Glomerular visceral epithelial cell (primary cell): ENCODE measurements around the gene MIPOL1.
"Not testable (repeated sequence)": the region's sequence is repeated elsewhere in the genome, so short reads cannot be mapped to it uniquely, and the experiment has no call there.

Source experiments
- DNase-seq: peaks from one replicate; pipeline ENCODE4 v3.0.0-alpha.2; 2016; ENCODE audit errors: extremely low spot score

The MIPOL1 gene

DNA sequence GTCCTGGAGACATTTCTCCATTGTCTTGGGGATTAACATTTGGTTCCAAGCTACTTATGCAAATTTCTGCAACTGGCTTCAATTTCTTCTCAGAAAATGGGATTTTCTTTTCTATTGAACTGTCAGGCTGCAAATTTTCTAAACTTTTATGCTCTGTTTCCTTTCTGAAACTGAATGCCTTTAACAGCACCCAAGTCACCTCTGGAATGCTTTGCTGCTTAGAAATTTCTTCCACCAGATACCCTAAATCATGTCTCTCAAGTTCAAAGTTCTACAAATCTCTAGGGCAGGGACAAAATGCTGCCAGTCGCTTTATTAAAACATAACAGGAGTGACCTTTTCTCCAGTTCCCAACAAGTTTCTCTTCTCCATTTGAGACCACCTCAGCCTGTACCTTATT is 264.7 kb downstream of the MIPOL1 start:
- not testable (repeated sequence) for DNase-seq

DNA sequence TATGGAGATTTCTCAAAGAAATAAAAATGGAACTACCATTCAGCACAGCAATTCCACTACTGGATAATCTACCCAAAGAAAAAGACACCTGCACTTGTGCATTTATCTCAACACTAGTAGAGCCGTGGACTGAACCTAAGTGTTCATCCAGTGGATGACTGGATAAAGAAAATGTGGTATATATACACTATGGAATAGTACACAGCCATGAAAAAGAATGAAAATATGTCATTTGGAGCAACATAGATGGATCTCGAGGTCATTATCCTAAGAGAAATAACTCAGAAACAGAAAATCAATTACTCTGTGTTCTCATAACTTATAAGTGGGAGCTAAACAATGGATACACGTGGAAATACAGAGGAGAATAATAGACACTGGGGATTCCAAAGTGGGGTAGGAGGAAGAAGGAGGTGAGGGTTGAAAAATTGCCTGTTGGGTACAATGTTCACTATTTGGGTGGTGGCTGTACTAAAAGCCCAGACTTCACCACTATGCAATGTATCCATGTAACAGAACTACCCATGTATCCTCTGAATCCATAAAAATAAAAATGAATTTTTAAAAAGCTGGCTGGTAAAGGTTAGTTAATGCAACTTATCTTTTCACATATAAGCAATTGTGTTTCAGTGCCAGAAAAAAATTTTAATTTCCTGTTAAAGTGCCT is 266.6 kb downstream of the MIPOL1 start:
- no peak for DNase-seq

DNA sequence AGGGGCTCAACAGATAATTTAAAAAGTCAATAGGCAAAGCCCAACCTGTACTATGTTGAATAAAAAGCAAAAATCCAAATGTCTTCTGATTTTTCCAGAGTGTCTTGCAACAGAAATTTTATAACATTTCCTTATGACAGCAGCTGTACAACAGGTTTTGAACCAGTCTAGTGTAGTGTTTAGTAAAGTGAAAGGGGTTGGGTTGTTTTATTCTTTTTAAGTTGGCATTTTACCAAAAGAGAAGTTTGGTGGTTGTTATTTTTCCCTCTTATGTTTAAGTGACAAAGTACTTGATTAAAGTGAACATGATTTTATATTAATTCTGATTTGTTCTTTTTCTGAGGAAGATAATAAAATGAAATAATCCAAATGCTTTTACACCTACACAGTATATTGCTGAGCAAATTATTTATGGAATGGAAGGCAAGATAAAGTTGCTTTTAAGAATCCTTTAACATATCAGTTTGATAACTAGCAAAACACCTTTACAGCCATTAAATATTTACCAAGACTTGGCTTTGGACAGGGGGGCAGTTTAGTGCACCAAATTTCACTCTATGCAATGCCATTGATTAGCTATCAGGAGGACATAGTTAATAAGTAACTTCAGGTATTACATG is 268.4 kb downstream of the MIPOL1 start:
- no peak for DNase-seq

DNA sequence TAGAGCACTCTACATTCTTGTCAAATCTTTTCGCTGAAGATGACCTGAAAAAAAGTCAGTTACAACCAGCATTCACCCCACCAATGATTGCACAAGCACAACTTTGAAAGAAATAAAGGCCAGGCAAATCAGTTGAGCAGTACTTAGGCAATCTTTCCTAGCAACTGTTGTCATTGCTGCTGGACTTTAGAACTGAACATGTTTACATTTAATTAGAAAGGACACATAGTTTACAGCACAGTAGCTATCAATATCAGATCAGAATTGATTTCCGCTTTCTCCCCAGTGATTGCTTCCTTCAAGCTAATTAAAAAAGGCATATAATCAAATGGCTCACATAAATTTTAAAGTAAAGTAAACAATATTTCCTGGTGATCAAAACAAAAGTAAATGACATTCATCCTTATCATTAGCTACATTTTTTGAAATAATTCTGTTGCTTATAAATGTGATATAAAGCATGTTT is 268.9 kb downstream of the MIPOL1 start:
- DNase-seq = no peak

DNA sequence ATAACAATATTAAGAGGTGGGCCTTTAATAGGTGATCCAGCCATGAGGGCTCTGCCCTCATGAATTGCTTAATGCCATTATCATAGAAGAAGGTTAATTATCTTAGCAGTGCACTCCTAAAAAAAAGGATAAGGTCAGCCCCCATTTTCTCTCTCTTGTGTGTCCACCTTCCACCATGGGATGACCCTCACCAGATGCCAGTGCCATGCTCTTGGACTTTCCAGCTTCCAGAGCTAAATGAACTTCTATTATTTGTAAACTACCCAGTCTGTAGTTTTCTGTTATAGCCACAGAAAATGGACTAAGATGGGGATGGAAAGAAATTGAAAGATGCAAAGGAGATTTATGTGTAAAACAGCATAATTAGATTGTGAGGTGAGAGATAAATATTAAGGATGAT is 271.9 kb downstream of the MIPOL1 start:
- no peak for DNase-seq

DNA sequence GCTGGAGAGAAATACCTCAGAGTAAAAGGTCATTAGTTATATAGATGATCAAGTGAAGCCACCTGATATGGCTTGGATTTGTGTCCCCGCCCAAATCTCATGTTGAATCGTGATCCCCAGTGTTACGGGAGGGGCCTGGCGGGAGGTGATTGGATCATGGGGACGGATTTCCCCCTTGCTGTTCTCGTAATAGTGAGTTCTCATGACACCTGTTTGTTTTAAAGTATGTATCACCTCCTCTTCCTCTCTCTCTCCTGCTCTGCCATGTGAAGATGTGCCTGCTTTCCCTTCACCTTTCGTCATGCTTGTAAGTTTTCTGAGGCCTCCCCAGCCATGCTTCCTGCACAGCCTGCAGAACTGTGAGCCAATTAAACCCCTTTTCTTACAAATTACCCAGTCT is 272.5 kb downstream of the MIPOL1 start:
- DNase-seq = no peak

DNA sequence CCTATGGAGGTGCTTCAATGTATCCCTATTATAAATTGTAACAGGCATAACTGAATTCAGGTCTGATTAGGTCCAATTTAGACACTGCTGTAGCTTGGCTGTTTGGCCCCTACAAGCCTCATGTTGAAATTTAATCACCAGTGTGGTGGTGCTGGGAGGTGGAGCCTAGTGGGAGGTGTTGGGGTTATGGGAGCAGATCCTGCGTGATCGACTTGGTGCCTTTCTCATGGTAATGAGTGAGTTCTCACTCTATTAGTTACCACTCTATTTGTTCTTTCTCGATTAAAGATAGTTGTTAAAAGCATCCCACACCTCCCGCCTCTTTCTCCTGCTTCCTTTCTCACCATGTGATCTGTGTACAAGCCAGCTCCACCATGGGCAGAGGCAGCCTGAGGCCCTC is 275.2 kb downstream of the MIPOL1 start:
- DNase-seq = no peak

DNA sequence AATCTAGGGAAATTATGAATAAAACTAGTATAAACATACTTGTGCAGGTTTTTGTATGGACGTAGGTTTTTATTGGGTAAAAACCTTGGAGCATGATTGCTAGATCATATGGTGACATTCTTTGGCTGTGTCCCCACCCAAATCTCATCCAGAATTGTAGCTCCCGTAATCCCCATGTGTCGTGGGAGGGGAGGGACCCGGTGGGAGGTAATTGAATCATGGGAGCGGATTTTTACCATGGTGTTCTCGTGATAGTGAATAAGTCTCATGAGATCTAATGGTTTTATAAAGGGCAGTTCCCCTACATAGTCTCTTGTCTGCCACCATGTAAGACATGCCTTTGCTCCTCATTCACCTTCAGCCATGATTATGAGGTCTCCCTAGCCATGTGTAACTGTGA is 276.5 kb downstream of the MIPOL1 start:
- DNase-seq = no peak

DNA sequence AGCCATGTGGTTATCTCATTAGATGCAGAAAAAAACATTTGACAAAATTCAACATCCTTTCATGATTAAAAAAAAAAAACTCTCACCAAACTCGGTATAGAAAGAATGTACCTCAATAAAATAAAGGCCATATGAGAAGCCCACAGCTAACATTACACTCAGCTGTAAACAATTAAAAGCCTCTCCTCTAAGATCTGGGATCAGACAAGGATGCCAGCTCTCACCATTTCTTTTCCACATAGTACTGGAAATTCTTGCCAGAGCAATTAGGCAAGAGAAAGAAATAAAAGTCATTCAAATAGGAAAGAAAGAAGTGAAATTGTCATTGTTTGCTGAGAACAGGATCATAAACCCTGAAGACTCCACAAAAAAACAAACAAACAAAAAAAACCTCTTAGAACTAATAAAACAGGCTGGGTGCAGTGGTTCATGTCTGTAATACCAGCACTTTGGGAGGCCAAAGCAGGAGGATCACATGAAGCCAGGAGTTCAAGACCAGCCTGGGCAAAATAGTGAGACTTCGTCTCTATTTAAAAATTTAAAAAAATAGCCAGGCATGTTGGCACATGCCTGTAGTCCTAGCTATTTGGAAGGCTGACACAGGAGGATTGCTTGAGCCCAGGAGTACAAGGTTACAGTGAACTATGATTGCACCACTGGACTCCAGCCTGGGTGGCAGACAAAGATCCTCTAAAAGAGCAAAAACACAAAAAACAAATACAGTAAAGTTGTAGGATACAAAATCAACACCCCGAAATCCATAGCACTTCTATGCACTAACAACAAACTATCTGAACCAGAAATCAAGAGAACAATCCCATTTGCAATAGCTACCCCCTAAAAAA is 282.9 kb downstream of the MIPOL1 start:
- no peak for DNase-seq

DNA sequence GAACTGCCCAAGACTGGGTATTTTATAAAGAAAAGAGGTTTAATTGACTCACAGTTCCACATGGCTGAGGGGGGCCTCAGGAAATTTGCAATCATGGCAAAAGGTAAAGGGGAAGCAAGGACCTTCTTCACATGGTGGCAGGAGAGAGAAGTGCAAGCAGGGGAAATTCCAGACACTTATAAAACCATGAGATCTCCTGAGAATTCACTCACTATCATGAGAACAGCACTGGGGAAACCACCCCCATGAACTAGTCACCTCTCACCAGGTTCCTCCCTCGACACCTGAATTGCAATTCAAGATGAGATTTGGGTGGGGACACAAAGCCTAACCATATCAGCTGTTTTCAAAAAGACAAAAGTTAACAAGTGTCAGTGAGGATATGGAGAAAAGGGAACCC is 284.7 kb downstream of the MIPOL1 start:
- no peak for DNase-seq

DNA sequence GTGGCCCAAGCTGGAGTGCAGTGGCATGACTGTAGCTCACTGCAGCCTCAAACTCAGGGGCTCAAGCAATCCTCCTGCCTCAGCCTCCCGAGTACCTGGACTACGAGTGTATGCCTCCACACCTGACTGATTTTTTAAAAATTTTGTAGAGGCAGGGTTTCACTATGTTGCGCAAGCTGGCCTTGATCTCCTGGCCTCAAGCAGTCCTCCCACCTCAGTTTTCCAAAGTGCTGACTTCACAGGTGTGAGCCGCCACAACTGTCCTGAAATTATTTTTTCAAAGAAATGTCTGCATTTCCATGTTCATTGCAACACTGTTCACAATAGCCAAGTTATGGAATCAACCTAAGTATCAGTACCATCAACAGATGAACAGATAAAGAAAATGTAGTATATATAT is 285.9 kb downstream of the MIPOL1 start:
- DNase-seq = no peak

DNA sequence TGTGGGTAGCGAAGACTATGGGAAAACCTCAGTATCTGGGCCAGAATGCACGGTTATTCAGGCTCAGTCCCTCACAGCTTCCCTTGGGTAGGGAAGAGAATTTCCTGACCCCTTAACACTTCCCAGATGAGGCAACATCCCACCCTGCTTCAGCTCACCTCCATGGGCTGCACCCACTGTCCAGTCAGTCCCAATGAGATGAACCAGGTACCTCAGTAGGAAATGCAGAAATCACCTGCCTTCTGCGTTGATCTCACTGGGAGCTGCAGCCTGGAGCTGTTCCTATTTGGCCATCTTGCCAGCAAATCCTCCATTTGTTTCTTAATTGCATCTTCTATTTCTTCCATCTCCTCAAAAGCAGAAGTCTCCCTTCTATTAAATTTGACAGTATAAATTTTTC is 292.9 kb downstream of the MIPOL1 start:
- DNase-seq = no peak

DNA sequence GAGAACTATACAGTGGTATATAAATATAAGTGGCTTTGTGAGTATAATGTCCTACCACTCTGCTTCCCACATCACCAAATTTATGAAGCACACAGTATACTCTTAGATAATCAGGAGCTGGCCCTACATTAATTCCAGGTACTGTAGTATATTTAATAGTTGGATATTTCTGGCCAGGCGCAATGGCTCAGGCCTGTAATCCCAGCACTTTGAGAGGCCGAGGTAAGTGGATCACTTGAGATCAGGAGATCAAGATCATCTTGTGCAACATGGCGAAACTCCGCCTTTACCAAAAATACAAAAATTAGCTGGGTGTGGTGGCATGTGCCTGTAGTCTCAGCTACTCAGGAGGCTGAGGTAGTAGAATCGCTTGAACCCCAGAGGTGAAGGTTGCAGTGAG is 293.3 kb downstream of the MIPOL1 start:
- DNase-seq = no peak

DNA sequence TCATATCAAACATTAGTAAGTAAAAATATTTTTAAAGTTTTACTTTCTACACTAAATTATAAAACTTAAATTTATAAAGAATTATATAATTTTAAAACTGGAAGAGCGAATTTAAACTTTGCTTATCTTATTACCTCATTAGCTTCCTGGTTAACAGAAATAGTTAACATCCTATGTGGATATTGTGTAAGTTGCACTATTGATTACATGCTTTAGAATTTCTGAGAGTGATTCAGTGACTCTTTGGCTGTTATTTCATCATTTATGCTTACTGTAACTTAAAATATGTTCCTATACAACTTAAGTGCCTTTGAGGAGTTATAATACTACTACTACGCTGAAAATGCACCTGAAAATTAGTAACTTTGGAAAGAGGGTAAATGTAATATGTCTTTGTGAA is 295.9 kb downstream of the MIPOL1 start:
- no peak for DNase-seq

DNA sequence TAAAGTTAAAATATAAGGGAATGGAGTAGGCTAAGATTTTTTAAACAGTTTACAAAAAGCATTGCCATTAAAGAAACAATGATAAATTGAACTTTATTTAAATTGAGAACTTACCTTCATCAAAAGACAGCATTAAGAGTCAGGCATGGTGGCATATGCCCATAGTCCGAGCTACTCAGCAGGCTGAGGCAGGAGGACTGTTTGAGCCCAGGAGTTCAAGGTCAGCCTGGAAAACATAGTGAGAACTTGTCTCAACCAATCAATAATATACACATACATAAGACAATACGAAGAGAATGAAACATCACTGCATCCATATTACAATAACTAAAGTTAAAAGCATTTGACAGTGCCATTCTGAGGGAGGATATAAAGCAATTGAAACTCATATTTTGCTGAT is 299.7 kb downstream of the MIPOL1 start:
- no peak for DNase-seq

DNA sequence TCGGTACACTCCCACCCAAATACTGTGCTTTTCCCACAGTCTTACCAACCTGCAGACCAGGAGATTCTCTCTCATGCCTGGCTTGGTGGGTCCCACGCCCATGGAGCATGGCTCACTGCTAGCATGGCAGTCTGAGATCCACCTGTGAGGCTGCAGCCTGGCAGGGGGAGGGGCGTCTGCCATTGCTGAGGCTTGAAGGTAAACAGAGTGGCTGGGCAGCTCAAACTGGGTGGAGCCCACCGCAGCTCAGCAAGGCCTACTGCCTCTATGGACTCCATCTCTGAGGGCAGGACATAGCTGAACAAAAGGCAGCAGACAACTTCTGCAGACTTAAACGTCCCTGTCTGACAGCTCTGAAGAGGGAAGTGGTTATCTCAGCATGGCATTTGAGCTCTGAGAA is 304.1 kb downstream of the MIPOL1 start:
- DNase-seq = no peak

DNA sequence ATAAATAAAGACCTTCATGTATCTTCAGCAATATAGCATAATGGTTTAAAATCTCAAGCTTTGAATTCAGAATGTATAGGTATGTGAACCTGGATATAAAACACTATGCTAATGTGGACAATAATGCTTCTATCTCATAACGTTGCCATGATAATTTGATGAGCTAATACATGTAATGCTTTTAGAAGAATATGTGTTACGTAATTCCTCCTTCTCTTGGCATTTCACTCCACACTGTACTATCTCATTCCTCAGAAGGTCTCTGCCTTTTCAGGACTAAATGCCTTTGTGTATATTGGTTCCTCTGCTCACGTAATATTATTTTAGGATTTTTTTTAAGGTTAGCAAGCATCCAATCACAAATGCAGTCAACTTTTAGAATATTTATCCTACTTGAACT is 310.8 kb downstream of the MIPOL1 start:
- DNase-seq = no peak

DNA sequence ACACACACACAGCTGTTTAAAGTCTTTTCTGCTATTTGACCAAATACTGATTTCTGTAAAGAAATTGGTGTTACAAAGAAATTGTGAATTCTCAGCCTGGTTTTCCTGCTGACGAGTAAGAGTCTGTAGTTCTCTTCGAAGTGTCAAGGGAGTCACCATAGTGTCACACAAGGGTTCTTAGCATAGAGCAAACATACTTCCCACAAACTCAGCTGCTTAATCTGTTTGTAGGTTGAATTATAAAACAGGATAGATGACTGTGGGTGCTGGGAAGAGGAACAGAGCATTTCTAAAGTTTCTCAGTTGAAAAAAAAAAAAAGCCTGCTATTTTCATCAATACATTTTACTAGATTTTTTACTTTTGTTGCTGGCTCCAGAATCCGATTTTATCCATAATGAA is 314.4 kb downstream of the MIPOL1 start:
- no peak for DNase-seq

DNA sequence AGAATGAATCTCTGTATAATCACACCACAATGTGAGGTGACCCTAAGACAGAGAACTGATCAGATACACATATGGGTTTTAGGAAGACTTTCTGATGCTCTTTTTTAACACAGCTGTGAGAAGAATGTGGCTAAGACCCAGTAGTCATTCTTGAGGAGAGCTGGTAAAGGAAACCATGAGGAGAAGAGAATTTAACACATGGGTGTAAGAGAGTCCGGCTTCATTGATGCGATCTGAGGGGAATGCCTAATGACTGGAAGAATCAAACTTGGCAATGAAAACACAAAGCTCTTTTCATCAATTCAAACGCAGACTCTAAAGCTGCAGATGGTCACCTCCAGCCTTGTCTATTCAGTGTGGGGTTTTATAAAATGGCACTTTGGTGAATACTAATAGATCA is 318.0 kb downstream of the MIPOL1 start:
- DNase-seq = no peak

DNA sequence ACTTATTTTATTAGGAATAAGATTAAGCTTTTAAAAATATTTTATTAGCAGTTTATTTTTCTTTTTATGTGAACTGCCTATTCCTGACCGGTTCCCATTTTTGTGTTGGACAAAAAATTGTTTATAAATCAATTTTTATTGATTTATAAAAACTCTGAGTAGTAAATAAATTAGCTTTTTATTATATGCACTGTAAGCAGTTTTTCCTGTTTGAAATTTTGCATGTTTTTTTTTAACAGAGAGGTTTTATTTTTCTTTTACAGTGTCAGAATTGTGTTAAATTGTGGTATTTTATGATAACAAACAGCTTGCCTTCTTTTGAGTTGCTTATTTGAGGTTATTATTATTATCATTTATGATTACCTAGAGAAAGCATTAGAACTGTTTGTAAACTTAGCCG is 329.3 kb downstream of the MIPOL1 start:
- DNase-seq = no peak

DNA sequence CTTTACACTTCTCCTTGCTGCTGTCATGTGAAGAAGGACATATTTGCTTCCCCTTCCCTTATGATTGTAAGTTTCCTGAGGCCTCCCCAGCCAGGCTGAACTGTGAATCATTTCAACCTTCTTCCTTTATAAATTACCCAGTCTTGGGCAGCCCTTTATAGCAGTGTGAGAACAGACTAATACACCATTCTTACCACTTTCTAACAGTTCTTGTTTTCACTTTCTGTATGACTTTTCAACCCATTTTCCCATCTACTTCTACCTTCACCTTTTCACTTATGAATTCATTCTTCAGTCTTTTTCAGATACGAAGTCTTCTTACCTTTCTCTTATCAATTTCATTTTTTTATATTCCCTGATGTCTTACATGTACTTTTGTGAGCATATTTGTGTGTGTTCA is 342.3 kb downstream of the MIPOL1 start:
- DNase-seq = no peak

DNA sequence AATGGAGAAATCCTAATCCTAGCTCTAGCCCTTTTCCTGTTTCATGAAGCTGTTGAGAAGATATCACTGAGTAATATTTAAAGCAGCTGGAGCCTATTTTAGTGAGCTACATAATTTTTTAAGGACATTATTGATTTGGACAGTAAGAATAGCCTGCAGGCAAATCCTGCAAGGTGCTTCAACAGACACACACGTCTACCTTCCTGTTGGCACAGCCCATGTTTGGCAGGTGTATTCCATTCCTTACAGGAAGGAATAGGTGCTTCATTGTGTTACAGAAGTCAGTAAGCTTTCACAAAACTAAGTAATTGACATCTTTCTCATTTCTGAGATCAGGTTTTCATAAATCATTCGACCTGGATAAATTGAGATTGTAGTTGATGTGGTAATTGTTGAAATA is 346.7 kb downstream of the MIPOL1 start:
- no peak for DNase-seq

DNA sequence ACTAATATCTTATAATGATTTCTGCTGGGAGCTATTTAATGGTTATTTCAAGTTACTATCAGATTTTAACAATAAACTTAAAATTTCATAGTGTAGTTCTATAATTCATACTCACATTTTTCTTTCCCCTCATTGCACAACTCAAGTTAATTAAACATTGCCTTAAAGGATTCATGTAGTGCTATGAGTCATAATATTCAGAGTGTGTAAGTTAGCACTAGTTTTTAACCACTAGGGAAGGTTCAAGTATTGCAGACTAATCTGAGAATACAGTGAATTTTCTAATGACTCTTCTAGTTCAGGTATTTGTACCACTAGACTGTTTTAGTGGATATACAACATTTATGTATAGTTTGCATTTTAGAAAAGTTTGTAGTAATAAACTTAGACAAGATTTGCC is 347.4 kb downstream of the MIPOL1 start:
- no peak for DNase-seq
